ENCODE data around the gene PCNT. TPM values are rescaled to one million over a fixed set of nuclear protein-coding genes. Genes with fewer than 3 reads are reported as not detected.

The PCNT gene
- total and polyA plus RNA-seq, 2 of the 8 experiments (the other 6 are each of a cell fraction or from before 2014, with no cell fraction given) = 9.9 to 45.1 TPM

DNA sequence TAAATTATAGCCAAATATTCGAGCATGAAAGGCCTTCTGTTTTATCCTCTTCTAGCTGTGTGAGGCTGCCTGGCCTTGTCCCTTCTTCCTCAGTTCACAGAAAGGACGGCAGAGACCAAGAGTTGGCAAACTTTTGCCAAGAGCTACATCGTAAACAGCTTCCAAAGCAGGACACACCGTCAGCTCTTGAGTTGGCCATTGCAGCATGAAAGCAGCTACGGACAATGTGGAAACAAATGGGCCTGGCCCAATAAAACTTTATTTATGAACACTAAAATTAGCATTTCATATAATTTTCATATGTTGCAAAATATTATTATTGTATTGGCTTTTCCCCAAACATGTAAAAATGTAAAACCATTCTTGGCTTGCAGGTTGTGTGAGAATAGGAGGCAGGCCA is 11.0 kb upstream of the PCNT start:
- Histone ChIP-seq H4K5ac (ENCODE audit: insufficient read length, low read depth, low read length) (no peak overlapping the region), H2BK5ac (ENCODE audit: low read depth, low read length) (no peak overlapping the region), H4K91ac (replicated peaks; ENCODE audit: insufficient read length, low read length) (no peak overlapping the region), H2AK5ac (ENCODE audit: low read depth, low read length) (no peak overlapping the region), H2BK120ac (replicated peaks; ENCODE audit: low read depth, low read length) (no peak overlapping the region), H2BK12ac (ENCODE audit: low read depth, low read length) (no peak overlapping the region), H2BK20ac (ENCODE audit: low read length) (no peak overlapping the region), H2AFZ (ENCODE audit: low read length) (no peak overlapping the region), H3K56ac (replicated peaks; ENCODE audit: insufficient read length, low read depth, low read length) (no peak overlapping the region), H2BK15ac (ENCODE audit: low read length) (no peak overlapping the region), H3K79me1 (ENCODE audit: low read depth, low read length) (no peaks in the 10 kb centered on the region; the same call in 1 of the 2 replicates), H3K14ac (ENCODE audit: insufficient read length) (no peak overlapping the region), H3K23ac (ENCODE audit: insufficient read length) (no peak overlapping the region), H3K27ac (ENCODE audit: low read depth, low read length) (no peak overlapping the region), H3K27me3 (replicated peaks in 1 of 4; ENCODE audit: control insufficient read depth in 3 of 4, extremely low read depth in 1 of 4, insufficient read depth in 3 of 4, low read length in 3 of 4) (no peaks in the 10 kb centered on the region), H3K4me1 (replicated peaks in 1 of 4; ENCODE audit: control insufficient read depth in 3 of 4, insufficient read depth in 4 of 4, low read length in 3 of 4) (peaks cover 0 to 6% (median 3%) of the 10 kb centered on the region in 4 experiments; a peak in 4 of 7 replicates), H3K36me3 (ENCODE audit: control insufficient read depth in 2 of 4, insufficient read depth in 4 of 4, low read length in 3 of 4) (peaks cover 0 to 26% (median 14%) of the 10 kb centered on the region in 4 experiments; a peak in 5 of 8 replicates), H4K8ac (ENCODE audit: extremely low read depth, insufficient read depth, low read length) (no peak overlapping the region), H3K23me2 (ENCODE audit: low read depth, low read length) (peaks cover 6% of the 10 kb centered on the region; the same call in 1 of the 2 replicates), H3K4me3 (ENCODE audit: extremely low read depth in 1 of 4, insufficient read depth in 2 of 4, low read depth in 3 of 4, low read length in 4 of 4) (no peak overlapping the region), H3K18ac (ENCODE audit: extremely low read depth, low read length) (no peak overlapping the region), H3K9ac (replicated peaks in 1 of 4; ENCODE audit: extremely low read depth in 1 of 4, low read depth in 3 of 4, low read length in 3 of 4) (no peak overlapping the region), H3K4me2 (ENCODE audit: insufficient read depth in 1 of 2, low read depth in 2 of 2, low read length in 2 of 2) (no peak overlapping the region), H3K9me3 (ENCODE audit: insufficient read depth in 2 of 2, low read depth in 1 of 2, low read length in 1 of 2) (no peaks in the 10 kb centered on the region), H3K79me2 (ENCODE audit: control insufficient read depth in 1 of 2, insufficient read depth in 2 of 2, low read length in 2 of 2) (no peaks in the 10 kb centered on the region), H3K4ac (replicated peaks; ENCODE audit: insufficient read length, low read depth, low read length) (no peak overlapping the region), H4K20me1 (replicated peaks in 1 of 2; ENCODE audit: control insufficient read depth in 1 of 2, insufficient read depth in 2 of 2, low read length in 2 of 2) (peaks cover 0 to 12% of the 10 kb centered on the region in 2 experiments)
- 91% methylated on average over 5 of the region's 5 CpGs; no CpG with 5 or more reads in 1 of the 2 experiments for WGBS, 2 experiments (ENCODE audit: extremely low coverage in 1 of 2, insufficient coverage in 1 of 2, insufficient read length in 1 of 2, insufficient replicate concordance in 2 of 2, low coverage in 1 of 2, low lambda C conversion rate in 2 of 2, missing lambda C conversion rate in 1 of 2)
- ChIA-PET POLR2A (ENCODE audit: partially characterized antibody) (interaction anchor here (3.0 to 3.2 kb wide), 2 partner anchors 9 to 13 kb away, joined by 15 to 24 read pairs; partner anchors contain the start of gene C21orf58), CTCF (ENCODE audit: partially characterized antibody) (interaction anchor here (0.7 to 0.8 kb wide), 2 partner anchors 10 to 32 kb away, joined by 3 read pairs; partner anchors contain the start of gene C21orf58)
- no peak for FAIRE-seq
- no peak for TF ChIP-seq NRF1 (IDR thresholded peaks at IDR 0.05; ENCODE audit: low read depth, low read length)
- no peak for TF ChIP-seq TAF1 (IDR thresholded peaks at IDR 0.05; ENCODE audit: low read depth, low read length)
- no peak for TF ChIP-seq EP300 (IDR thresholded peaks at IDR 0.05; ENCODE audit: borderline replicate concordance in 1 of 2, low read depth in 2 of 2, low read length in 2 of 2)
- TF ChIP-seq CBX8 (IDR thresholded peaks at IDR 0.05; ENCODE audit: borderline replicate concordance, low read depth, low read length) = no peak
- DNase-seq (ENCODE audit: low read depth in 1 of 2, low spot score in 2 of 2) = no peak
